Activated CD8-positive, alpha-beta memory T cell treated with anti-CD3 and anti-CD28 coated beads for 48 hours (primary cell): ENCODE measurements around the gene SH3BP1.
"Not testable (repeated sequence)": the region's sequence is repeated elsewhere in the genome, so short reads cannot be mapped to it uniquely, and the experiment has no call there.

Source experiments
- DNase-seq, 3 experiments: peaks; one replicate each; pipeline ENCODE4 v3.0.0-alpha.2; 2020; ENCODE audit warnings: low read depth in 2 of 3, low spot score in 2 of 3

SH3BP1 gene

GRCh38 chr22:37633089-37633624, 6.3 kb upstream of the SH3BP1 start:
- peak in 1 of 3 experiments; percentile 60 for DNase-seq

GRCh38 chr22:37633625-37634416, 5.6 kb upstream of the SH3BP1 start:
- DNase-seq = peak in 1 of 3 experiments; percentile 67

- no peak for DNase-seq
These were observed 5.0 kb upstream of the SH3BP1 start for GRCh38 chr22:37634417-37634924.

- DNase-seq = no peak
These were observed 4.3 kb upstream of the SH3BP1 start for GRCh38 chr22:37635157-37635556.

GRCh38 chr22:37636186-37636948, 3.1 kb upstream of the SH3BP1 start:
- no peak for DNase-seq

GRCh38 chr22:37636949-37637273, 2.6 kb upstream of the SH3BP1 start:
- no peak for DNase-seq

- no peak for DNase-seq
These were observed 939 bp upstream of the SH3BP1 start for GRCh38 chr22:37638391-37639069.

GRCh38 chr22:37639771-37640590, 512 bp downstream of the SH3BP1 start:
- no peak for DNase-seq

GRCh38 chr22:37640591-37641560, 1.4 kb downstream of the SH3BP1 start:
- no peak for DNase-seq

GRCh38 chr22:37641561-37641949, 2.1 kb downstream of the SH3BP1 start:
- DNase-seq = no peak

GRCh38 chr22:37643225-37643847, 3.9 kb downstream of the SH3BP1 start:
- DNase-seq = peak; percentile 61 to 94 (median 92)

GRCh38 chr22:37647317-37647716, 7.8 kb downstream of the SH3BP1 start:
- DNase-seq = no peak

GRCh38 chr22:37647928-37648327, 8.5 kb downstream of the SH3BP1 start:
- DNase-seq = no peak

GRCh38 chr22:37650463-37651136, 11.1 kb downstream of the SH3BP1 start:
- DNase-seq = no peak

GRCh38 chr22:37654563-37655251, 15.2 kb downstream of the SH3BP1 start:
- DNase-seq = no peak

- no peak for DNase-seq
These were observed 15.7 kb downstream of the SH3BP1 start for GRCh38 chr22:37655252-37655563.

GRCh38 chr22:37656583-37656982, 17.1 kb downstream of the SH3BP1 start:
- DNase-seq = not testable (repeated sequence)

GRCh38 chr22:37657590-37658132, 18.2 kb downstream of the SH3BP1 start:
- DNase-seq = no peak
